ENCODE data around the gene GGACT.

GGACT gene

DNA sequence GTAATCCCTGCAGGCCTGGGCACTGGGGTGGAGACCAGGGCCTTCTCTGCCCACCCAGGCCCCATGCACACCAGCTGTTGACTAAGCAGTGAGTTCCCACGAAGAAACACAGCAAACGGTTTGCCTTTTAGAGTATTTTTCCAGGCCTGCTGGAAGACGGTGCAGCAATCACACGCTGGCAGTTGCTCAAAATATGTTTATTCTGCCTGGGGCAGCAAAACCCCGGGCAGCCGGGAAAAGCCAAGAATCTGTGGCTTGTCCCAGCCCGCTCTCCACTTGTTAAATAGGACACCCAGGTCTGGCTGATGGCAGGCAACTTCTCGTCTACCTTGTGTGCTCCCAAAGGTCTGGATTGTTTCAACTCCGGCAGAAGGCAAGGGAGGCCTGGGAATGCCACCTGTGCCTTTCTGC, 40.8 kb downstream of the GGACT start:
- no peak for DNase-seq (ENCODE audit: low read depth)

DNA sequence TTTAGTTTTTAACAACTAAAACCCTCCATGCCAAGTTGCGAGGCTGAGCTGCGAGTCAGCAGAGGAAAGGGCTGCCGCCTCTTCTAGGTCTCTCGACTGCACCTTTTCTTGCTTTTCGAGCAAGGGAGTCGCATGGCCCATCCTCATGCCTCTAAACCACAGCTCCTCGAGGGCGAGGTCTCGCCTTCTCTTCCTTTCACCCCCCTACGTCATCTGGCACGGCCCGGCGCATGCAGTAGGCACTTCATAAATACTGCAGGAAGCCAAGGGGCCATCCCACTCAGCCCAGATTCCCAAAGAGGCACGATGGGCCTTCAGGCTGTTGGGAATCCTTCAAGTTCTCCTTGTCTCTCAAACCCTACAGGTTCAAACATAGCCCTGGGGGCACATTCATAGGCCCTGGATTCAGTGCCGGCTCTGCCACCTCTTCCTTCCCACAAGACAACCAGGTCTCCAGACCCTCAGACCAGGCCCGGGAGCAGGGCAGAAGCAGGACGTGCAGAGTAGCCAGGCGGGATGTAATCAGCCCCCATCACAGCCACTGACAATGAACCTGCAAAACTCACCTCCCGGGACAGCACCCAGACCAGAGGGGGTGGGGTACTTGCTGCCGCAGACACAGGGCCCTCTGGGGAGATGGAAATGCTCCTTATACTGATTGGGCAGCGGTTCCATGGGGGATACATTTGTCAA, 41.7 kb downstream of the GGACT start:
- DNase-seq (ENCODE audit: low read depth): no peak

DNA sequence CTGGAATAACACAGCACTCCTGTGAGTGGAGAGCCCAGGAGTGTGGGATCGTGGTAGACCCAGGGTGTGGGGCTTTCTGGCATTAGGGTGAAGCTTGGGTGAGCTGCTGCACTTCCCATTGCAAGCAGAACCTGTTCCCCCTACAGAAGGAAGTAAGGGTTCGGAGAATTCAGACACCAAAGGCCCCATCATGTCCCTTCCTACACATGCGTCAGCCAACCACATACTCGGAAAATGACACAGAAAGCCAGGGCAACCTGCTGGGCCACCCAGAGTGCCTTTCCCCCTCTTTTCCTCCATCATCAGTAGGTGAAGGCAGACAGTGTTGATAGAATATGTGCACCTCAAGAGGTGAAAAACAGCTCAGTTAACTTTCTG, 42.9 kb downstream of the GGACT start:
- no peak for DNase-seq (ENCODE audit: low read depth)

DNA sequence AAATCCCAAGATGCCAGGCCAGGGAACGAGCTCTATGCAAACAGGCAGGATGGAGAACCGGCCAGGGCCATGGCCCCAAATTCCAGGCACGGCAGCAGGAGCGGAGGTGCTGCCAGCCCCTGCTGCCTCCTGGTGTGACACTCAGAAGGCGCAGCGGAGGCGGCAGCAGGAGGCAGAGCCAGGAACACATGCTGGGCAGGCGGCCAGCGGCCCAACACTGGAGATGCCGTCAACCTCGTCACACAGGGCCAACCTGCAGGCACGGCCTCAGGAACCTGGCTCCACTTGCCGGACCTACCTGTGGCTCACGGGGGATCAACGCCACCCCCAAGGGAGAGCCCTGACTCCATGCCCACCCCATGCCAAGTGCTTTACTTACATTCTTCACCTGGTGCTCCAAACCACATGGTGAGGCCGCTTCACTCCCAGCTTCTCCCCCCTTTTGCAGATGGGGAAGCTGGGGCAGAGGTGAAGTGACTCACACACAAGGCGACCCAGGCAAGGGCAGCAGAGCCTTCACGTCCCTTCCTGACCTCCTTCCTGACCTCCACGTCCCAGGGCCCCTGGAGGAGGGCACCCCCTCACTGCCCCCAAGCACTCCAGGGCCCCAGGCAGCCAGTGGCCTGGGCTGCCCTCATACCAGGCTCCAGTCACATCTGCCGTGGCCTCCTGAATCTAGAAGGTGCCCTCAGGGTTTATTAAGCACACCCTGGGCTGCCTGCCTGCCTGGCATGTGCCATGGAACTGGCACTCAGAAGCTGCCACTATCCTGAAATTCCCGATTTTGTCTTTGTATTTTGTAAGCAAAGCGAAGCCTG, 43.5 kb downstream of the GGACT start:
- DNase-seq (ENCODE audit: low read depth): no peak

DNA sequence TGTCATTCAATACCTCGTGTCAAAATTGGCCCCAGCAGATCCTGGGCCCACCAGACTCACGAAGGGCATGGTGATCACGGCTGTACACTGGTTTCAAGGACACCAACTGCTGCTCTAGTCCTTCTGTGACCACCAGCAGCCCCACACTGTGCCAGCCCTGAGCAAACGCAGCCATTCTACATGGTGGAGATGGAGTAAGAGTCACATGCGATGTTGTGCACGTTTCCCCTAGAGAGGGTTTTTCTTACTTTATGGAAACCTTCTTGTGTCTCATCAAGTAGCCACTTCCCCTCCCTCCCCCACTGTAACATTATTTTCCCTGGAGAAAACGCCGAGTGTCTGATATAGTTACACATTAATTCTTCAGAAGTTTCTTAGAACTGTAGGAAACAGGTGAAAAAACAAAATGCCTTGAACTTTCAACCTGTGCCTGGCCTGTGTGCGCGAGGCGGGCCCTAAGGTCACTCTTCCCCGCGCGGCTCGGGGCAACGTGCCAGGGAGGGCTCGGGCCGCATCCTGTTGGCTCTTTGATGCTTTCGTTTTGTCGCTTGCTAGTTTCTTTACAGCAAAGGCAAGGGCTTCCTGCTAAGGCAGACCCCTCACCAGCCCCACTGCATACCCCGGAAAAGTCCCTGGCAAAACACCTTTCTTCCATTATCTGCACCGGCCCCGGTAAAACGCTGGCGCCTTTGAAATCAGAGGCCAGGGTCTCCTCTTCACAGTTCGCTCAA, 44.6 kb downstream of the GGACT start:
- no peak for DNase-seq (ENCODE audit: low read depth)

DNA sequence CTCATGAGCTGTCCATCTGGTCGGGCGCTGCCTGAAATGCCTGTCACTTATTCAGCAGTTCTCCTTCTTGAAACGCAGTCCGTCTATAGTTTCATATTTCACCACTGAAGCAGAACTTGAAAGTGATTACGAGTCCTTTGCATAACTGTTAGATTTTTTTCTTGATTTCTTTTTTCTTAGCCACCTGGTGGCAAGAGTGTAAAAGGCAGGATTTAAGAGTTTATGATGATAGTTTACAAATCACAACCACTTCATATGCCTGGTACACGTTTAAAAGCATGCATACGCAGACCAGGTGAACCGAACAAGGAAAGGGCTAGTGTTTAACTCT, 45.8 kb downstream of the GGACT start:
- DNase-seq (ENCODE audit: low read depth): no peak

DNA sequence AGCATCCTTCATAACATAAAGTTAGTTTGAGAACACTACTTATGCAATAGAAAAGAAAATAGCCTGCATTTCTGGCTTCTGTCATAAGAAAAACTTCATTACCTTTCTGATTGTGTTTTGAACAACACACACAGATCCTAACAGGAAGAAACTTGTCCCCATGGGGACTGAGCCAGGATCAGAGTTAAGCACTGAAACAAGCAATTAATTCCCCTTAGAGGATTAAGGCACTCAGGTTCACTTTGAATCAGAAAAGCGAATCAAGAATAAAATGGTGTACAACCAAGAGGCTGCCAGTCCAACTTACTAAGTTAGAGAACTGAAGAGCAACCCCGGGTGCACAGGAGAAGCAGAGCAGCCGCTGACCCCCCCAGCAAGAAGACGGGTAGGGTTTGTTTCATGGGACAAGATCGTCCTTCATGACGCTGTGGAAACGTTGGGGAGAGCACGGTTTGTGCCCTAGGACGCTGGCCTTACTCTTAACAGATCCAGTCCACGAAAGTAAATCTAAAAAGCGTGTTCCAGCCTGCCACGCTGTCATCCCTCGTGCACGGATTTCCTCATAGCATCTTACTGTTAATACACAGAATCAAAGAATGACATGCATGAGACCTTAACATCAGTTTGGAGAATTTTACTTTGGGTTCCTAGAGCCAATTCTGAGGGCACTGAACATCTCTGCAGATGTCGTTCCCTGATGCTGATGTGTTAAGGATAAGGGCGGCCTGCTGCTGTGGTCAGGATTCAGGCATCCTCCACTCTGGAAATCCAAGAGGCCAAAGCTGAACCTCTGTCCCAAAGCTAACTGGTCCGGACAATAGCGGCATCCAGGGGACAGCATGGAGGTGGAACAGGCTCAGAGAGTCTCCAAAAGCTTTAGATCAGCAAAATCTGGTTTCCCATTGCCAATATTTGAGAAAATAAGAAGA, 46.4 kb downstream of the GGACT start:
- DNase-seq (ENCODE audit: low read depth): no peak

DNA sequence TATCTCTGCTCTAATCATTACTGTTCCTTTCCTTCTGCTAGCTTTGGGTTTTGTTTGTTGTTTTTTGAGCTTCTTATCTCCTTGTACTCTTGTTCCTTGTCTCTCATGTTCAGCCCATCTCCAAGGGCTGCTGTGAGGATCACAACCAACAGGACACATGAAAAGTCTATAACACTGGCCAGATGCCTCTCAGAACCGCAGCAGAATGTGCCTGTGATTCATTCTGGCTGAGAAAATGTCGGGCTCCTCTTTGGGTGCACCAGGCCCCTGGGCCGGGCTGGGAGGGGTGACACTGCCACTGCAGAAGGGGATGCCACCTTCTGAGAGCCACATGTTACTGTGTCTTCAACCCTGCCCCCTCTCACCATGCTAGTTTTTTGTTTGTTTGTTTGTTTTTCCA, 48.0 kb downstream of the GGACT start:
- no peak for DNase-seq (ENCODE audit: low read depth)

DNA sequence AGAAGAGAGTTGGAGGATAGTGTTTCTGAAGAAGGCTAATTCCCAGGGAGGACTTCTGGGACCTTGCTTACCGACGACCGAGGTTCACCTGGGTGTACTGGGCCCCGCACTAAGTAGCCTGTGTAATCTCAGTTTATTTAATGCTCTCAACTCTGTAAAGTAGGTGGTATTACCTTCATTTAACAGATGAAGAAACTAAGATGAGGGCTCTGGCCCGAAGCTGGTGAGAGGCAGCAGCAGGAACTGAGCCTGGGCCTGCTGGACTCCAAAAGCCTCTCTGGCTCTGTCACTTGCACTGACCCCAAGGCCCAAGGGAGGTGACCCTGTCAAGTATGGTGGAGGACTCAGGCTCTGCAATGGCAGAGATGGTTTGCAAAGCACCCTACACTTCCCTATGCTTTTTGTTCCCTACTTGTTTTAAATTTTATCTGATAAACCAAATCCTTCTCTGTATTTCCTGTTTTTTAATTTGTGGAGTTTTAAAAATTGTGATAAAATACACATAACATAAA, 50.6 kb downstream of the GGACT start:
- no peak for DNase-seq (ENCODE audit: low read depth)

DNA sequence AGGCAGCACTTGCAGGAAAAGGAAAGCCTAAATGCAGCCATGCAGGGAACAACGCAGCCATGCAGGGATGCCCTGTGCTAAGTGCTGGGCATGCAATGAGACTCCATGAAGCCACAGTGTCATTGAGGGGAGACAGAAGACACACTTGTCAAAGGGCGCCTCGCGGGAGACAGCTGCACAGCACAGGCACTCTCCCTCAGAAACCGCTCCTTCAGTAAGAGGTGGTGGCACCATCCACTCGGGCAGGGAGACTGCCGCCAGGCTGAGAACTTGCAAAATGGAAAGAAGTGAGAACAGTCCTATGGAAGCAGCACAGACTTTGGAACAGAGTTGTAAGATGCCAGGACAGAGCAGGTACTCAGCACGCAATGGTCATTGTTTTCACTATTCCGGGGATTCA, 51.1 kb downstream of the GGACT start:
- DNase-seq (ENCODE audit: low read depth): no peak

DNA sequence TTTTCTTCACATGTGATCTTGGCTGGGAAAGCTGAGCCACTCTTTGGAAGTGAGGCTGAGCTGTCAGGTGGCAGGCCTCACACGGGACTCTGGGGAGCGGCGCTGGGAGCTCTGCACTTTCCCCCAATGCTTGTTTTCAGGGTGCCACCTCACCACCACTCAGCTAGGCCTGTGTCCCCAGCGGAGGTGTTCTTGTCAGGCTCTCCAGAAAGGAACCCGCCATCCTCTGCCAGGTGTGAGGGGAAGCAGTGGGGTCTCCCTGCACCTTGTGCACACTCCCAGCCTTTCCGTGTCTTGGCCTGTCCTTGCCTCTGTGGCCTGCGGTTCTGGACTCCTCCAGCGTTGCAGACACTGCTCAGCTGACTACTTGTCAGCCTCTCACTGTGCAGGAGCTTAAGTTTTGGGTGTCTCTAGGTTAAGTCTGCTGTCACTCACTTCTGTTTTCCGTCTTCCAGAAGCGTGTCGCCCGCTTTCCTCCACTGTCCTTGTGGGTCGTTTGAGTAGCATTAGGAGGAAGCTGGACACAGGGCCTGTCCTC, 51.9 kb downstream of the GGACT start:
- no peak for DNase-seq (ENCODE audit: low read depth)

DNA sequence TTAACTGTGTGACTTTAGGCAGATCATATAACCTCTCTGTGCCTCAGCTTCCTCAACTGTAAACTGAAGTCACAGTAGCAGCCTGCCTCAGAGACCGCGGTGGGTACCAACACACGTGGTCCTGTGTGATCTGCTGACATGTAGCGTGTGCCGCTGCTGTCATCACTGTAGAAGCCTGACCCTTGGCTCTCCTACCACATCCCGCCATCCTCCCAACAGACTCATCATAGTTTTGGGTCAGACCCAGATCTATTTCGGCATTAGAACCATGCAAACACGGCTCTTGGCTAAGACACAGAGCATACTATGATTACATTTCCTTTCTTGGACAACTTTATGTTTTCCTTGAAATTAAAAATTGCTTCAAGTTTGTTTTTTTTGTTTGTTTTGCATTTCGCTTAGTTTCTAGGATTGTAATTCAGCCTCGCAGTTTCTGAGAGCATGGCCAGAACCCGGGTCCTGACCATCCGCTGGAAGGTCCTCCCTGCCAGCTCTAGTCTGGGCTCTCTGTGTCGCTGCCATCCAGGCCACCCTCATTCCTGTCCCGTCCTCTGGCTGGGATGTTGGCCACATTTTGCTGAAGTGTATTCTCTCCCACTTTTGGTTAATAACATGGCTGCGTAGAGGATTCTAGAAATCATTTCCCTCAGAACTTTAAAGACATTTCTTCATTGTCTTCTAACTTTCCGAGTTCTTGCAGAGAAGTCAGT, 53.0 kb downstream of the GGACT start:
- DNase-seq (ENCODE audit: low read depth): no peak

DNA sequence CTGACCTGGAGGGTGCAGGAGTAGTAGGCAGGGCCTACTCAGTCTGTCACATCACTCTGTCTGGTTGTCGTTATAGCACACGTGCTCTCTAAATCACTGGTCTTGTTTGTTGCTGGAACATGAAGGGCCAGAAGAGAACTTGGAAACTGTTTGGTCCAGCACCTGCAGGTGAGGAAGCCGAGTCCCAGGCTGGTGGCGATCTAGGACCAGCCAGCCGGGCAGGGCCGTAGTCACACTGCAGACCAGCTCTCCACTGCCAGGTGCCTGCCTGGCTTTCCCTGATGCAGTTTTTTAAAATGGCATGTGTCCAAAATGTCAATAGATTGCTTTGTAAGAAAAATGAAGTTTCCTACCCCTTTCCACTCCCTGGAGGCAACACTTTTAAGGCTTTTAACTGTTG, 53.7 kb downstream of the GGACT start:
- DNase-seq (ENCODE audit: low read depth): no peak

DNA sequence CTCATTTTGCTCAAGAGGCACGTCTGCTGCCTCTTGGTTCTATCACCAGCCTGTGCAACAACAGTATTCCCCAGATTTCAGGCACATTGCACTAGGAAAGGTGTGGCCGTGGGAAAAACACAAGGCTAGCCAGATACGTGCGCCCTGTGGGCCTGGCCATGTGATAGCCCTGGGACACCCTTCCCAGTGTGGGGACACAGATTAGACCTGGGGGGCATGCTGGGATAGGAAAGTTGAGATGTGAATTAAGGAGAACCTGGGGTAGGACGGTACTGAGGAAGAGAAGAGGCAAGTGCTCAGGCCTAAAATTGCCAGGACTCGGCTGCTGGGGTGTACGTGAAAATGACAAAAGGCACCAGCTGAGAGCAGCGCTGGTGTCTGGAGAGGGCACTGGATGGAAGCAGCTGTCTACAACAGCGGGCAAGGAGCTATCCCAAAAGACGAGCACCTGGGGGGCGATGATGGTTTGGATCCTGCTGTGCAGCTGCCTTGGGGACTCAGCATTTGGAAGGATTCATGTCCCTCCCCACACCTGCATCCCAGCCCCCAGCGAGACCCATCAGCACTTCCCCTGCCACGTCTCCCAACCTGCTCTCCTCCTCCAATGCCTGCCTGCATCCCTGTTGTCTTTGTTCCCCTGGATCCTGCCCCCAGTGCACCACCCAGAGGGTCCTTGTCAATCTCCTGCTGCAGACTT, 54.3 kb downstream of the GGACT start:
- no peak for DNase-seq (ENCODE audit: low read depth)

DNA sequence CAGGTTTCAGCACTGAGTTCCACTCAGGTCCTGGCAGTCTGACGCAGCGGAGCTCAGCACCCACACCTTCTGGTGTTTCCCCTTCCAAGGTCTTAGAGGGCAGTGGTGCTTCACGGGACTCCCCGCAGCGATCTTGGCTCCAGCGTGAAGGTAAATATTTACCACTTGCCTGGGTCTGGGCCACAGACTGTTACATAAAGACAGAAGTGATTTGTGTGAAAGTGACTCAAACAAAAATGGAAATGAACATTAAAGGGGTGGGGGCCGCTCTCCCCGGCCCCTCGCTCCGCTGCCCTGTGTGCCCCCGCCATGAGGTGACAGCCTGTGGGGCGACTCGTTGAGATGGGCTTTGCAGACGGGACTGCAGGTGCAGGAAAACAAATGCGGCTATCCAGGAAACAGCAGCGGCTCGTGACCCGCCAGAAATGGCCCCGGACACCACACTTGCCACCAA, 55.0 kb downstream of the GGACT start:
- no peak for DNase-seq (ENCODE audit: low read depth)

DNA sequence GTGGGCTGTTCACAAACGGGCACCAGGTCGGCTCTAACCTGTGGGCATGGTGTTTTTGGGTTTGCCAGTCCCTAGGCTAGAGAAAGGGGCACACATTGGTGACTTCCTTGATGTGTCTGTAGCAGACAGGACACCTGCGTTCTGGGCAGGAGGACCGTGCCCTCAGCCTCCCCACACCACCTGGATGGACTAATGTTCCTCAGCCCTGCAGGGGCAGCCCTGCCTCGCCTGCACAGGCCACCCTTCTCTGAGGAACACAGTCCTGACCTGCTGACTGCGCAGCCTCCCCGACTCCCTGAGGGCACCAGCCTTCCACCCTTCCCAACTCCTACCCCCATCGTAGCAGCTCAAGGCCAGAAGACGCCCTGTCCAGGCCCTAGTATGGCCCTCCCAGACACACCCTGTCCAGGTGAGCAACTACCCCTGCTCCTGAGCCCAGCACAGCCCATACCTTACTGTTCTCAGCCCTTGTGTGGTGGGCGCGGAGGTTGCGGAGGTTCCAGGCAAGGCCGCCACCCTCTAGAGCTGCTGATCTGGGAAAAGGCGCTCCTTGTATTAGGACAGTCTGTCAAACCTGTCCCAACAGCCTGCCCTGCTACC, 55.7 kb downstream of the GGACT start:
- DNase-seq (ENCODE audit: low read depth): no peak

DNA sequence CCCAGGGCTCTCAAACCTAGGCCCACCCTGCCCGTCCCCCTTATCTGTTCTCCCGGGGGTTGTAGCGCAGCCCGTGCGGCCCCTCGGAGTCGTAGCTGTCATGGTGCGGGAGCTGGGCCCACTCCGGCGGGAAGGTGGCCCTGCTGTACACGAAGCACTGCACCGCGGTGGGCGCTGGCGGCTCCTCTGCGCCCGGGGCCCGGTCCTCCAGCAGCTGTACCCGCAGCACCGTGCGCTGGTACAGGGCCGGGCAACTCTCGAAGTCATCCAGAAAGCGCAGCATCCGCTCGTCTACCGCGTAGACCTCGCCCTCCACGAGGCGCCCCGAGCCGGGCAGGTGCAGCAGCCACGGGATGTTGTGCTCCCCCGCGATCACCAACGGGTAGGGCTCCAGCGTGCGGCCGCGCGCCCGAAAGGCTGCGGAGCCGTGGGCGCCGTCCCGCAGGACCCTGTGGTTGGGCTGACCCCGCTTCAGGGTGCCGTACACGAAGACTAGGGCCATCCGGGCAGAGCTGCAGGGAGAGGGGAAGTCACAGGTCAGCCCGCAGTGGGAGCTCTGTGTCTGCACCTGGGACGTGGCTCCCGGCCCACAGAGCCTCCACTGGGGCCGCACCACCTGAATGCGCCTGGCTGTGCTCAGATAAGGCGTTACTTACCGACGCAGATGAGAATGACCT, 56.4 kb downstream of the GGACT start:
- DNase-seq (ENCODE audit: low read depth): no peak

DNA sequence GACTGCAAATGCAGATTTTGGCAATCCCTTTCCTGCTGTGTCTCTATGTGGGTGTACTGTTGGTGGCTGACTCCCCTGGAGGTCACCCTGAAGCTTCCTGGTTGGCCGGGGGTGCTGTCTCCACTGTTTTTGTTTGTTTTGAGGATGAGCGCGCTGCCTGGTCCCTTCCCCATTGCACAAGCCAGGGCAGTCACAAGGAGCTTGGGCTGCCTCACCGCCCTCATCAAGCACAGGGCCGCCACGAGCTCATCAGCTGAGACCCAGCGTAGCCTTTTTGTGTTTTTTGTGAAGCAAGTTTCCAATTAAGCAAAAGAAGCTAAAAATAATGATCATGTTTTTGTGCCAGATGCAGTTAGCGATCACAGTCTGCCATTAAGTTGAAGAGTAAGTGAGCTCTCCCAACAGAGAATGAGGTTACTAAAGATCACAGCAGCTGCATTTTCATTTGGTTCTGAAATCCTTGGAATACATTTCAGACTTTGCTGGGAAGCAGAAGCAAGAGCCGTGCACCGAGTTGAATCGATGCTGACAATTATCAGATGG, 57.8 kb downstream of the GGACT start:
- no peak for DNase-seq (ENCODE audit: low read depth)
